Kidney (tissue), 14 donors: ENCODE measurements around the gene BCL2L12. TPM values are rescaled to one million over a fixed set of nuclear protein-coding genes. Genes with fewer than 3 reads are reported as not detected.

Source experiments
- DNase-seq, 5 donors: peaks; one replicate each; pipeline ENCODE4 v3.0.0-alpha.2; 2013 to 2020
- FAIRE-seq: peaks from 2 replicates; lab custom pipeline; 2012; peaks lifted over from hg19 to GRCh38; lab: Jason Lieb, UNC
- H3K27ac ChIP-seq, 2 donors: one replicate each; pipeline ENCODE4 v1.7.0; 2013; ENCODE audit warnings: low read depth in 2 of 2, low read length in 2 of 2, inconsistent platforms in 1 of 2
- H3K27me3 ChIP-seq: one replicate; pipeline ENCODE4 v1.7.1; 2013; ENCODE audit warnings: low read length, inconsistent platforms; ENCODE audit not compliant: control insufficient read depth, insufficient read depth
- H3K36me3 ChIP-seq, 3 donors: one replicate each; pipeline versions ENCODE4 v1.7.0 to v1.7.1; 2013; ENCODE audit warnings: low read length in 3 of 3, control low read depth in 1 of 3, inconsistent platforms in 1 of 3; ENCODE audit not compliant: insufficient read depth in 3 of 3, control insufficient read depth in 2 of 3
- H3K4me1 ChIP-seq, 3 donors: one replicate each; pipeline versions ENCODE4 v1.7.0 to v1.7.1; 2013; ENCODE audit warnings: low read length in 3 of 3, inconsistent platforms in 1 of 3, low read depth in 1 of 3; ENCODE audit not compliant: control insufficient read depth in 2 of 3, insufficient read depth in 2 of 3
- H3K4me3 ChIP-seq, 3 donors: one replicate each; pipeline versions ENCODE4 v1.7.0 to v1.8.1; 2013; ENCODE audit warnings: low read length in 3 of 3, control low read depth in 1 of 3, inconsistent platforms in 1 of 3
- H3K9ac ChIP-seq, 3 donors: one replicate each; pipeline versions ENCODE4 v1.7.0 to v1.7.1; 2013; ENCODE audit warnings: low read length in 3 of 3, control low read depth in 1 of 3, inconsistent platforms in 1 of 3
- H3K9me3 ChIP-seq, 3 donors: one replicate each; pipeline versions ENCODE4 v1.7.0 to v1.7.1; 2013; ENCODE audit warnings: low read length in 3 of 3, control low read depth in 1 of 3, inconsistent platforms in 1 of 3; ENCODE audit not compliant: control insufficient read depth in 2 of 3, insufficient read depth in 1 of 3
- CTCF ChIP-seq: IDR thresholded peaks from 3 replicates; pipeline ENCODE4 v1.5.1; 2012; ENCODE audit warnings: mild to moderate bottlenecking, moderate library complexity, borderline replicate concordance; ENCODE audit not compliant: insufficient read depth; ENCODE audit errors: extremely low read depth
- intact Hi-C: fragments of 100-400 bp; cut with DNase I; formaldehyde crosslinking; loops from one replicate; pipeline ENCODE4 v1.11.1; 2022
- polyA plus RNA-seq: library from polyadenylated mRNA; stranded (reverse); fragments of 350-450 nt; fragmentation: Illumina TruSeq; extraction: RNeasy Lipid Tissue Mini Kit (QIAGEN cat#74804); gene quantifications from one replicate; pipeline ENCODE4 v1.2.3, GENCODE V29; 2014; ENCODE audit warnings: low read depth, low replicate concordance; ENCODE audit not compliant: insufficient read depth
- total RNA-seq: library from RNA; stranded (reverse); fragmentation: NEBNext Ultra II Directional; extraction: Animal tissue kit (Norgen Biotek cat#: 25700); gene quantifications from one replicate; pipeline ENCODE4 v1.2.1, GENCODE V29; 2021
- donor health status: control.
- donor health status: control.
- donor health status: control.
- donor health status: control.
- donor health status: control.
- donor health status: DM: yes; HTN: yes; CAD: no.
- donor health status: Normal renal cell carcinoma (clear cell type).

BCL2L12 gene
- total and polyA plus RNA-seq, 2 donors from 2014 or later, result 13.5 to 14.4 TPM

GRCh38 chr19:49676136-49676783 lies 10.5 kb downstream of the BCL2L12 start:
- DNase-seq, result peak in 3 of 5 donors; percentile 94 to 97 (median 96)
- Histone ChIP-seq H3K27me3 (no peaks in the 10 kb centered on the region), H3K27ac (peak overlapping the region; percentile 91 to 97), H3K4me3 (peak overlapping the region; percentile 47 to 93 (median 61)), H3K9ac (peak overlapping the region; percentile 4 to 97 (median 72)), H3K36me3 (no peaks in the 10 kb centered on the region), H3K4me1 (peaks cover 0 to 23% (median 6%) of the 10 kb centered on the region in 3 donors), H3K9me3 (no peaks in the 10 kb centered on the region)
- intact Hi-C loops, result no loop called here
- TF ChIP-seq CTCF, result no peak
- no peak for FAIRE-seq

GRCh38 chr19:49676784-49677230 lies 11.1 kb downstream of the BCL2L12 start:
- intact Hi-C loops, result no loop called here
- peak; percentile 99 for FAIRE-seq

GRCh38 chr19:49677231-49677900 lies 11.6 kb downstream of the BCL2L12 start, which contains the start of gene PRMT1:
Gene PRMT1 (plus strand): TSS chr19:49677271. CDS start chr19:49677281, 10 bp downstream.
- no peak for TF ChIP-seq CTCF
- intact Hi-C loops, result no loop called here
- peaks cover 0 to 7% (median 5%) of the 10 kb centered on the region in 3 donors for H3K36me3 ChIP-seq
- peak within 1 kb of the TSS; percentile 97 to 99 (median 99) for H3K9ac ChIP-seq
- H3K4me1 ChIP-seq, result peaks cover 0 to 18% (median 6%) of the 10 kb centered on the region in 3 donors
- peak within 1 kb of the TSS; percentile 95 to 97 for H3K27ac ChIP-seq
- DNase-seq, result peak in 4 of 5 donors; percentile 57 to 90 (median 77)
- no peaks in the 10 kb centered on the region for H3K27me3 ChIP-seq
- H3K4me3 ChIP-seq, result peak within 1 kb of the TSS; percentile 87 to 95 (median 93)
- no peak for FAIRE-seq
- no peaks in the 10 kb centered on the region for H3K9me3 ChIP-seq

More at GRCh38 chr19:49676784-49677230, 11.1 kb downstream of the BCL2L12 start:
- Histone ChIP-seq H3K4me1 (peaks cover 0 to 23% (median 6%) of the 10 kb centered on the region in 3 donors), H3K9ac (peak overlapping the region; percentile 89 to 99 (median 99)), H3K9me3 (no peaks in the 10 kb centered on the region), H3K36me3 (peaks cover 0 to 1% (median 0%) of the 10 kb centered on the region in 3 donors), H3K27me3 (no peaks in the 10 kb centered on the region), H3K27ac (peak overlapping the region; percentile 87 to 95), H3K4me3 (peak overlapping the region; percentile 4 to 95 (median 87))
- DNase-seq, result peak; percentile 100
- TF ChIP-seq CTCF, result no peak
